ENCODE data around the gene AGFG2. TPM values are rescaled to one million over a fixed set of nuclear protein-coding genes. Genes with fewer than 3 reads are reported as not detected.

AGFG2 gene
- total and polyA plus RNA-seq, 2 of the 13 experiments (the other 11 are each of a cell fraction or from before 2014, with no cell fraction given), result 125 to 132 TPM

GRCh38 chr7:100563809-100564400, 24.9 kb downstream of the AGFG2 start (continued):
- TF ChIP-seq ATF7-NPFF (CRISPR knock-in tag; IDR thresholded peaks at IDR 0.05; ENCODE audit: low read depth) (no peak; the same call in 1 of the 2 replicates), STAG1 (CRISPR knock-in tag; IDR thresholded peaks at IDR 0.05) (peak; percentile 46), NR3C1 (CRISPR knock-in tag; IDR thresholded peaks at IDR 0.05) (no peak), MTF1 (CRISPR knock-in tag; IDR thresholded peaks at IDR 0.05) (no peak), ZNF20 (CRISPR knock-in tag; IDR thresholded peaks at IDR 0.05) (no peak), CTCF (CRISPR knock-in tag; IDR thresholded peaks at IDR 0.05) (peak; percentile 82), RAD51 (IDR thresholded peaks at IDR 0.05; ENCODE audit: borderline replicate concordance) (no peak), ETS1 (CRISPR knock-in tag; IDR thresholded peaks at IDR 0.05) (no peak), NFE2L2 (IDR thresholded peaks at IDR 0.05; ENCODE audit: low read length) (no peak), ZNF460 (CRISPR knock-in tag; IDR thresholded peaks at IDR 0.05; ENCODE audit: borderline replicate concordance) (no peak), ZNF891 (CRISPR knock-in tag; IDR thresholded peaks at IDR 0.05) (no peak; the same call in 1 of the 2 replicates), RXRB (CRISPR knock-in tag; IDR thresholded peaks at IDR 0.05; ENCODE audit: borderline replicate concordance) (no peak), ONECUT2 (CRISPR knock-in tag; IDR thresholded peaks at IDR 0.05) (no peak), KDM6A (CRISPR knock-in tag; IDR thresholded peaks at IDR 0.05; ENCODE audit: low read depth) (no peak), TEAD2 (CRISPR knock-in tag; IDR thresholded peaks at IDR 0.05) (no peak), FOXK1 (CRISPR knock-in tag; IDR thresholded peaks at IDR 0.05; ENCODE audit: borderline replicate concordance, low read depth) (no peak), ZNF572 (CRISPR knock-in tag; IDR thresholded peaks at IDR 0.05) (no peak), TOPORS (CRISPR knock-in tag; IDR thresholded peaks at IDR 0.05) (no peak), RELA (CRISPR knock-in tag; IDR thresholded peaks at IDR 0.05) (no peak), NFRKB (IDR thresholded peaks at IDR 0.05) (no peak)
- TF ChIP-seq, protein P1, sequence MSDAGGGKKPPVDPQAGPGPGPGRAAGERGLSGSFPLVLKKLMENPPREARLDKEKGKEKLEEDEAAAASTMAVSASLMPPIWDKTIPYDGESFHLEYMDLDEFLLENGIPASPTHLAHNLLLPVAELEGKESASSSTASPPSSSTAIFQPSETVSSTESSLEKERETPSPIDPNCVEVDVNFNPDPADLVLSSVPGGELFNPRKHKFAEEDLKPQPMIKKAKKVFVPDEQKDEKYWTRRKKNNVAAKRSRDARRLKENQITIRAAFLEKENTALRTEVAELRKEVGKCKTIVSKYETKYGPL (CRISPR knock-in tag; IDR thresholded peaks at IDR 0.05), result no peak
- TF ChIP-seq, protein P2, sequence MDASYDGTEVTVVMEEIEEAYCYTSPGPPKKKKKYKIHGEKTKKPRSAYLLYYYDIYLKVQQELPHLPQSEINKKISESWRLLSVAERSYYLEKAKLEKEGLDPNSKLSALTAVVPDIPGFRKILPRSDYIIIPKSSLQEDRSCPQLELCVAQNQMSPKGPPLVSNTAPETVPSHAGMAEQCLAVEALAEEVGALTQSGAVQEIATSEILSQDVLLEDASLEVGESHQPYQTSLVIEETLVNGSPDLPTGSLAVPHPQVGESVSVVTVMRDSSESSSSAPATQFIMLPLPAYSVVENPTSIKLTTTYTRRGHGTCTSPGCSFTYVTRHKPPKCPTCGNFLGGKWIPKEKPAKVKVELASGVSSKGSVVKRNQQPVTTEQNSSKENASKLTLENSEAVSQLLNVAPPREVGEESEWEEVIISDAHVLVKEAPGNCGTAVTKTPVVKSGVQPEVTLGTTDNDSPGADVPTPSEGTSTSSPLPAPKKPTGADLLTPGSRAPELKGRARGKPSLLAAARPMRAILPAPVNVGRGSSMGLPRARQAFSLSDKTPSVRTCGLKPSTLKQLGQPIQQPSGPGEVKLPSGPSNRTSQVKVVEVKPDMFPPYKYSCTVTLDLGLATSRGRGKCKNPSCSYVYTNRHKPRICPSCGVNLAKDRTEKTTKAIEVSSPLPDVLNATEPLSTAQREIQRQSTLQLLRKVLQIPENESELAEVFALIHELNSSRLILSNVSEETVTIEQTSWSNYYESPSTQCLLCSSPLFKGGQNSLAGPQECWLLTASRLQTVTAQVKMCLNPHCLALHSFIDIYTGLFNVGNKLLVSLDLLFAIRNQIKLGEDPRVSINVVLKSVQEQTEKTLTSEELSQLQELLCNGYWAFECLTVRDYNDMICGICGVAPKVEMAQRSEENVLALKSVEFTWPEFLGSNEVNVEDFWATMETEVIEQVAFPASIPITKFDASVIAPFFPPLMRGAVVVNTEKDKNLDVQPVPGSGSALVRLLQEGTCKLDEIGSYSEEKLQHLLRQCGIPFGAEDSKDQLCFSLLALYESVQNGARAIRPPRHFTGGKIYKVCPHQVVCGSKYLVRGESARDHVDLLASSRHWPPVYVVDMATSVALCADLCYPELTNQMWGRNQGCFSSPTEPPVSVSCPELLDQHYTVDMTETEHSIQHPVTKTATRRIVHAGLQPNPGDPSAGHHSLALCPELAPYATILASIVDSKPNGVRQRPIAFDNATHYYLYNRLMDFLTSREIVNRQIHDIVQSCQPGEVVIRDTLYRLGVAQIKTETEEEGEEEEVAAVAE (CRISPR knock-in tag; IDR thresholded peaks at IDR 0.05; ENCODE audit: borderline replicate concordance), result no peak
- TF ChIP-seq, protein P3, sequence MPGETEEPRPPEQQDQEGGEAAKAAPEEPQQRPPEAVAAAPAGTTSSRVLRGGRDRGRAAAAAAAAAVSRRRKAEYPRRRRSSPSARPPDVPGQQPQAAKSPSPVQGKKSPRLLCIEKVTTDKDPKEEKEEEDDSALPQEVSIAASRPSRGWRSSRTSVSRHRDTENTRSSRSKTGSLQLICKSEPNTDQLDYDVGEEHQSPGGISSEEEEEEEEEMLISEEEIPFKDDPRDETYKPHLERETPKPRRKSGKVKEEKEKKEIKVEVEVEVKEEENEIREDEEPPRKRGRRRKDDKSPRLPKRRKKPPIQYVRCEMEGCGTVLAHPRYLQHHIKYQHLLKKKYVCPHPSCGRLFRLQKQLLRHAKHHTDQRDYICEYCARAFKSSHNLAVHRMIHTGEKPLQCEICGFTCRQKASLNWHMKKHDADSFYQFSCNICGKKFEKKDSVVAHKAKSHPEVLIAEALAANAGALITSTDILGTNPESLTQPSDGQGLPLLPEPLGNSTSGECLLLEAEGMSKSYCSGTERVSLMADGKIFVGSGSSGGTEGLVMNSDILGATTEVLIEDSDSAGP (CRISPR knock-in tag; IDR thresholded peaks at IDR 0.05; ENCODE audit: borderline replicate concordance), result no peak; the same call in 1 of the 2 replicates
